NAMALWA (cell line): ENCODE measurements around the gene S100A3.
A peak's percentile ranks its signal among the peaks of the same experiment; 100 is the strongest.

Experiments used
- DNase-seq: peaks from one replicate; pipeline ENCODE4 v3.0.0-alpha.2; 2015; ENCODE audit warnings: low spot score

S100A3 gene

DNA sequence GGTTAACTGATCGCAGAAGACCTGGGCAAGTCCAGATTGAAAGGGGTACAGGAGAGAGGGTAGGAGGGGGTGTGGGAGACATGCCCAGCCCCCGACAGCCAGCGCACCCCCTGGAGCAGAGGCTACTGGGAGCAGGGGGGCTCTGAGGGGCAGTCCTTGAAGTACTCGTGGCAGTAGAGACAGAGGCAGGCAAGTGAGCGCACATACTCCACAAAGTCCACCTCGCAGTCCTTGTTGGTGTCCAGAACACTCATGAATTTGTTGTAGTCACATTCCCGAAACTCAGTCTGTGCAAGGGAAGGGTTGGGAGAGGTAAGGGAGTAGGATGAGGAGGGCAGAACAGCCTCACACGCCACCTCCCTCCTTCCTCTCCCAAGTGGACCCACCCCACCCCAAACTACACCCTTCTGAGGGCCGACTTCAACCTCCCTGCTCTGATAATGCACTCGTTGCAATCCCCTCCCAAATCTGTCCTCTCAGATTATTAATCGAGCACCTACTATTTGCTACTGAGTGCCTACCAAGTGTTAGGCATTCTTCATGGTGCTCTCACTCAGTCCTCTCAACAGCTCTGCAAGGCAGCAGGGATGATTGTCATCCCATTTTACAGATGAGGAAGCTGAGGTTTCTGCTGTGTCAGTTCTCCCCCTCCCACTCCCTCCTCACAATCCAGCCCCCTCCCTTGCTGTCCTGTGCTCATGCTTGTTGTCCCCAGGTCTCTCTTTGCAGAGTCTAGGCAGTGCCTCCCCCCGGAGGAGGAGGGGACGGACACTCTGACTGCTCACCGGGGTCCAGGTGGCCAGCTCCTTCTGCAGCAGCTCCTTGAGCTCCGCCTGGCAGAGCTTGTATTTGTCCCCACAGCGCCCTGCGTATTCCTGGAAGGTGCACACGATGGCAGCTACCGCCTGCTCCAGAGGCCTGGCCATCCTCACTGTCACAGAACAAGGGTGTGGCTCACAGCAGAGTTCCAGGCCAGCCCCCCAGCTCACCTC lies 1.2 kb downstream of the S100A3 start:
- no peak for DNase-seq

DNA sequence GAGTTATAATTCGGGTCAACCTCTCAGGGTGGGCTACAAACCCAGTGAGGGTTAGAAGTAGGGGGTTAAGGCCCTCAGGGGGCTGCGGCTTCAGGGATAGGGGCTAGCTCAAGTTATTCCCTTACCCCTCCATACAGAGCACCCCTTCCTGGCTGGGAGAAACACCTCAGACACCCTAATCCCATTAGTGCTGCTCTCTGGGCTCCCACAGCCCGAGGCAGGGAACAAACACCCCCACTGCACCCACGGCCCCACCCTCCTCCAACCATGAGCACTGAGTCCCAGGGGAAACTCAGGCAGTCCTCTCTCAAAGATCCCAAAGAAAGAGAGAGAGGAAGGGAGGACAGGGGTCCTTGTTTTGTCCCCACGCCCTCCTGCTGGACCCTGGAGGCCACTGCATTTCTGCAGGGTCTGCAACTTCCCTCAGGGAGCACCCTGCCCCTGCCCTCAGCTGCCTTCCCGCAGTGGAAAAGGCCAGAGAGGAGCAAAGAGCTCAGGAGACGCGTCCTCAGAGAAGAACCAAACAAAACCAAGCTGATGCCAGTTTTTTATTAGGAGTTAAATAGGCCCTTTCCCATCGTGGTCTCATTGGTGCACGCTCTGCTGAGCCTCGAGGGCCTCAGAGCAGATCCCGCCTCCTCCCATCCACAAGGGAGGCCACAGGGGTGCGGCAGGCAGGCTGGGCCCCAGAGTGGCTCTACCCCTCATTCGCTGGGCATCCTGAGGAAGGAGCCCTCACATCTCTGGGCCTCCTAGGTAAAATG lies 2.1 kb downstream of the S100A3 start:
- no peak for DNase-seq

DNA sequence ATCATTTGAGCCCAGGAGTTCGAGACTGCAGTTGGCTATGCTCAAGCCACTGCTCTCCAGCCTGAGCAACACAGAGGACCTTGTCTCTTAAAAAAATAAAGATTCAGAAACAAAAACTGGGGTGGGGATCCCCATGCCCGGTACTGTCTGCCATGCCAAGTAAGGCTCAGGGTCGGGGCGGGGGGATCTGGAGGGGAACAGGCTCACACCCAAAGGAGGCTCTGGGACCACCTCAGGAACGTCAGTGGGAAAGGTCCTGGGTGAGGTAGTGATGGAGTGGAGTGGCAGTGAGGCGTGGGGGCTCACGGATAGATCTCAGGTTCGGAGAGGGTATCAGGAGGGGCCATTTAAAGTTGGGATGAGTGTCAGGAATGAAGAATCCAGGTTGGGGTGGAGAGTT lies 2.7 kb downstream of the S100A3 start:
- DNase-seq, result no peak

DNA sequence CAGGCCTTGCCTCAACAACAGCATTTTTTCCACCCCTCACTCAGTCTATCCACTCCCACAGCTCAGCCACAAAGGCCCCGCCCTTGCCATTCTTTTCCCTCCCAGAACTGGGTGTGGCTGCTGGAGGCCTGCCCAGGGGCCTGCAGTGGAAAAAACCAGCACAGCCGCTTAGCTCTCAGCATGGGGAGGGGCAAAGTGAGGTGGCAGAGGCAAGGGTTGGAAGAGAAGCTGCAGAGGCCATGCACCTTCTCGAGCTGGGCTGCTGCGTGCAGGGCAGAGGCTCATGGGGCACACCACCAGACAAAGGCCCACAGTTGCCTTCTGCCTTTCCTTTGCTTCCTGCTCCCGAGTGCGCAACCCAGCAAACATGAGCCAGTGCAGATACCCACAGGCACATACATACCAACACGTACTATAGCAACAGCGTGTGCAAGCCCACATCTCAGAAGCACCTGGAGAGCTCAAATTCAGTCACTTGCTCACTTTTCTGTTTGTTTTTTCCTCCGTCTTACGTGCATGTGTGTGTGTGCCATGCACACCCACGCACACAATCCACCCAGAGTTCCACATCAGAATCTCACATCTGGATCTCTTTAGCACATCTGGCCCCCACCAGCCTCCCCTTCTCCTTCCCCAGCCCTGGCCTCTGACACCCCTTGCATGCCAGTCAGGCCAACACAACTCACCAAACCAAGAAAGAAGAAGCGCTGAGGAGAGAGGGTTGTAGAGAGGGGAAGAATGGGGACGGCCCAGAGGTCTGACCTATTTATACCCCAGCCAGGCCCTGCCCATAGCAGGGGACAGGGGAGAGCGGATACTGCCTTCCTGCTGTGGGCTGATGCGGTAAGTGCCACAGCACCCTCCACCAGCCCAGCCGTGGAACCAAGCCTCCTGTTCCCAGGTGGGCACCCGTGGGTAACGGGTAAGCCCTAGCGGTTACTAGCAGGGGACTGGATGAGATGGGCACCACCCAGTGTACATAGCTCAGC lies 3.7 kb downstream of the S100A3 start, which contains the start of gene S100A4:
Gene S100A4 (minus strand): TSS at position 740 of the 989 bp plus-strand sequence. CDS start 1,012 bp downstream, outside the sequence.
- DNase-seq, result peak; percentile 97

DNA sequence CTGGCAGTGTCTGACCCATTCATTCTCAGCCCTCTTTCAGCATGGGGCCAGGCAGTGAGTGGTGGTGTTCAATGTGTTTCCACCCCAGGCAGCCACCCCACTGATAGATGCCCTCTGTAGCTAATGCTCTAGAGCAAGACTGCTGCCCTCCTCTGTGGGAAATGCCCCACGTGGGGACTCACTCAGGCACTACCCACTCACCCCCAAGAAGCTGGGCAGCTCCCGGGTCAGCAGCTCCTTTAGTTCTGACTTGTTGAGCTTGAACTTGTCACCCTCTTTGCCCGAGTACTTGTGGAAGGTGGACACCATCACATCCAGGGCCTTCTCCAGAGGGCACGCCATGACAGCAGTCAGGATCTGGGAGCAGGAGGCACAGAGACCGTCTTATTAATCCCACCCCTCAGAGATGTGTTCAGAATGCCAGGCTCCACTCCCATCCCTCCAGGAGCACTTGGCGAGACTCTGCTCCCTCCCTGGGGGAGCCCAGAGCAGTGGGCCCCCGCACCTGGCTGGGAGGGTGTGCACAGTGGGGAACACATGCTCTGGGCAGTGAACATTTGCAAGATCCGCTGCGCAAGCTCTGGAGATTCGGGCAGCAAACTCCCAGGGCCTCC lies 4.5 kb downstream of the S100A3 start:
- no peak for DNase-seq

DNA sequence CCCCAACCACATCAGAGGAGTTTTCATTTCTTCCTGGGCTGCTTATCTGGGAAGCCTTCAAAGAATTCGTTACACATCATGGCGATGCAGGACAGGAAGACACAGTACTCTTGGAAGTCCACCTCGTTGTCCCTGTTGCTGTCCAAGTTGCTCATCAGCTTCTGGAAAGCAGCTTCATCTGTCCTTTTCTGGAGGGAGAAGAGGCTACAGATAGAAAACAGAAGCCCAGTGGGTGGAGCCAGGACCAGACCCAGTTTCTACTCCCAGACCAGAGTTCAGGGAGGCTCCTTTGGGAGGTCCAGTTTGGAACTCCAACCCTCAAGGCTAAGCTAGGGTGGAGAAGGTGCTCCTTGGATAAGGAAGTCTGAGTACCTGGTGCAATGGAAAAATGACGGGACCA lies 5.3 kb downstream of the S100A3 start:
- DNase-seq, result no peak

DNA sequence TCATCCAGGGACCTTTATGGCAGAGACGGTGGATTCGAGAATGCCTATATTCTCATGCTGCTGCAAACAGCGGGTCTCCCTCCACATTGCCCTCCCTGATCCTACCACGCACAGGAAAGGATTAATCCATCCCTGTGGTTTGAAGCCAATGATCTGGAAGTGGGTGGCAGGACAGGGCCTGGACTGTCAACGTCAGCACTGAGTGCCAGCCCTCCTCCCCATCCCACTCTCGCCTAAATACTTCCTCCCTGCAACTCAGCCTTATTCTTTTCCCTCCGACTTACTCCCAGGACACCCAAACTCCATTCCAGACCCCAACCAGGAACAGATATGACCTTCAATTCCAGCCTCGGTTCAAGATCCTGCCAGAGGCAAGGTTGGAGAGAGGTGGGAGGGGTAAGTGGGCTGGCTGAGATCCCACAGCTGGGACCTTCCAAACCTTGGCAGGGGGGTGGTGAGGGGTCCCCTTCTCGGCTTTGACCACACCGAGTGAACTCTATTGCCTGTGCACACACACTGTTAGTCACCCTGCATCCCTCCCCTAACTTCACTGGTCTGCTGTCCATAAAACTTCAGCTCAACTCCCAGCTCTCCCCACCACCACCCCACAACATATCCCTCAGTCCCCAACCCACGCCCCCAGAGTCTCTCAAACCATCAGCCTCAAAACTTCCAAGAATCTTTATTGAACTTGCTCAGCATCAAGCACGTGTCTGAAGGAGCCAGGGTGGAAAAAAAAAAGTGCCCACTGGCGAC lies 5.9 kb downstream of the S100A3 start:
- DNase-seq, result no peak

DNA sequence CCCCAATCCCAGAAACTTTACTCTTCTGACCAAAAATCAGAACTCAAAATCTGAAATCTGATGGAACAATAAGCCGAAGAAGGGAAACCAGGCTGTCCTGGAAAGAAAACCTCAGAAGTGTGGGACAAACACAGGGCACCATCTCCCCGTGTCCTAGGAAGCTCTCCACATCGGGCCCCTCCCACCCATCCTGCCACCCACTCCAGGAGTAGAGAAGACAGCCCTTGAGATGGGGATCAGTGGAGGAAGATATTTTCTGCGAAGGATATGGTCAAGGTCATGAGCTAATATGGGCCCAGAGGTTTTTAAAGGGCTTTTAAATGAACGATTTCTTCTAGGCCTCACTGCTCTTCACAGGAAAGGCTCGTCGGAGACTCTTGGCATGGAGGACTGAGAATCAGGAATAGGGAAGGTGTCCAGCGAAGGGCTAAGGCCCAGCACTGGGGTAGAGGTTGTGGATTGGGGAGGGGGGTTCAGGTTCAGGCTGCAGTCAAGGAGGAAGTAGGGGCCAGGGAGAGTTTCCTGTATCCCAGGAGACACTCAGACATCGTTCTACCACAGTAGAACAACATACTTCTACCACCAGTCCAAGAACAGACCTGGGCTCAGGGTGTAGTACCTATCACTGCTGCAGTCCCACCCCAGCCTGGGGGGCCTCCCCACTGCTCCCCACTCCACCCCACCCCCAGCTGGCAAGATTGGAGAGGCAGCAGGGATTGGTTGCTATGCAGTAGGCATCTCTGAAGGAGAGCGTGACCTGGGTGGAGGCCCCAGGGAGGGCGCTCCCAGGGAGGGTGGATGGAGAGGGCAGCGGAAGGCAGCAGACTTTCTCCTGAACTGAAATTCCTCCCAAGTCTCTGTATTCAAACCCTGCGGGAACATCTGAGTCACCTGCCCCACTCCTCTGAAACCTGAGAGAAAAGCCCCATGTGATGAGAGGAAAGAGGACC lies 7.1 kb downstream of the S100A3 start:
- DNase-seq, result no peak

DNA sequence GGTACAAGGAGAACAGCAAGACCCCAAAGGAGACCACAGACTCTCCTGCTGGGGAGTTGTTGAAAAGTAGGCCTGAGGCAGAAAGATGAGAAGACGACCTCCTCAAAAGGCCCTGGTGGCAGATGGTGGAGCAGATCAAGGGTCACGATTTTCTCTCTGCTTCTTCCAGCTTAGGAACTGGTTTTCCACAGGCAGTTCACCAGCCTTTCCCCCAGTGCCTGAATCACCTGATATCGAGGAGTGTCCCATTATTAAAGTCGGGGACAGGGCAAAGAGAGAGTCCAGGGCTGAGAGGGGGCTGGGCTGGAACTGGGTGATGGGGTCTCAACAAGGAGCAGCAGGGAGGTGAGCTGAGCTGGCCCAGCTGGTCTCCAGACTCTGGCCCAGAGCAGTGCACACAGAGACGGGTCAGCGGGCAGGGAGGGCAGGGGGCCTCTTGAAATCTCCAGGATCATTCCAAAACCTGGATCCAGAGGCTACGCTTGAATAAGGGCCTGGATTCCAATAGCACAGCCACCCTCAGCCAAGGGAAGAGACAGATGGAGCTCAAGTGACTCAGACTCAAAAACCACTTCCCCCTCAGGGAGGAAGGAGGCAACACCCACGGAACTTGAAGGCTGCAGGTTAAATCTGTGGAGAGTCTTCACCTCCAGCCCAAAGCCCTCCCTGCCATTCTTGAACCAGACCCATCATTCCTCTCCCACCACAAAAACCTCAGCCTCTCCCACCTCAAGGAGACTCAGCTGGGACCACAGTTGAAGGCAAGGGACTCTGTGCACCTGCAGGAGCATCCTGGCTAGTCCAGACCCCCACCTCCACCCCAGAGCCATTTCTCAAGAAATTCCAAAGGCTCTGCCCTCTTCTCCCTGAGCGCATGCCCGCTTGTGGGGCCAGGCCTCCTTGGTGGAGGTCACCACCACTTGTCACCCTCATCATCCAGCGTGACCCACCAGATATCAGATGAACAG lies 8.4 kb downstream of the S100A3 start, which contains the start of gene S100A5:
Gene S100A5 (minus strand): TSS at position 541 of the 968 bp plus-strand sequence. CDS start 743 bp downstream, outside the sequence.
- no peak for DNase-seq

DNA sequence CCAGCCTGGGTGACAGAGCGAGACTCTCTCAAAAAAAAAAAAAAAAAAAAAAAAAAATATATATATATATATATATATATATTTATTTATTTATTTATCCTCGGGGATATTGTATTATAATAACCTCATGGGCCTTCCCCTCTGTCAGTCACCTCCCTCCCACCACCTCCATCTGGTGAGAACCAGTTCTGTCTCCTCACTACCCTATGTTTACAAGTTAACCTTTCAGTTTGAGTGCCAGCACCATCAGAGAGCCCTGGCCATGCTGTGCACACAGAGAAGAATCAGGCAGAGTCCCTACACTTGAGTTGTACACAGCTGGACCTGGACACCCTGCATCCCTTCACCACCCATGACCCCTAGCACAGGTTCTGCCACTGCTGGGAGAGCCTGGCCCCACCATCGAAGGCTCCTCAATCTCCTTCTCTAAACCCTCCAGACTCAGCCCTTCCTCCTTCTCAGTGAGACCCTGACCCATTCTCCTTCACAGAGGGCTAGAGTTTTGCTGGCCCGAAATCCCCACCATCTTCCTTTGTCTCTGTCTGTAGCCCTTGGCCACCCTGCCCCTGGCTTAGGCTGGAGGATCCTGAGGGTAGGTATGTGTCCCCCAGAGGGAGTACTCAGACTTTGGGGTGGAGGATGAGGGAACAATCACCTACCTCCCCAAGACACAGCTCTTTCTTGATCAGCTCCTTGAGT lies 9.5 kb downstream of the S100A3 start:
- DNase-seq, result no peak

DNA sequence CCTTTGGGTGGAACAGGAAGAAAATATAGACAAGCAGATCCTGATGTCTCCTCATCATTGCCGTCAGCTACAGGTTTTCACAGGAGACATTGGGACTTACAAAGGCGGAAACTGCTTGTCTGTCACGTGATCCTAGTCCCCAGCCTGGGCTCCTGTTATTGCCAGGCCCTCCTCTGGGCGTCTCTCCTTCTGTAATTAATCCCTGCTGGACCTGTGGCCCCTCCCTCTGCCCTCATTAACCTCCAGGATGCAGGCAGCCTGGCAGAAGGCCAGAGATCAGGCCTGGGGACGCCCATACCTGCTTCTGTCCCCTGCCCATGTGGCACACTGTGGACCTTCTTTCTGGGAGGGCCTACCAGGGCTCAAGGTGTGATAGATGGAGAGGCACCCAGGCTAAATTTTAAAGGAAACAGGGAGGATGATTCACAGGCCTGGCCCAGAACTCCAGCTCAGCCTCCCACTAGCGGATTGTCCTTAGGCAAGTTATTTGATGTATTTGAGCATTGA lies 10.7 kb downstream of the S100A3 start:
- DNase-seq, result no peak

DNA sequence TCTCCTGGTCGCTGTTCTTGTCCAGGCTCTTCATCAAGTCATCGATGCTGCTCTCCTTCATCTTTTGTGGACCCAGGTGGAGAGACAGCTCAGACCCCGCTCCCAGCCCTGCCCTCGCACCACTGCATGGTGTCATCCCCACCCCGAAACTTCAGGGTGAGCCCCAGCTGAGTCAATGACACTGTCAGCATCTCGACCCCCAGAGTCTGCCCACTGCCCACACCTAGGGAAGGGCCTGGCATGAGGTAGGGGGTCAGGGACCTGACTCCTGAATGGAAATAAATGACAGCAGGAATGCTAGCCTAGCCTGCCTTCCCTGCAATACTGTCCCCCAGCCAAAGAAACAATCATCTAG lies 11.7 kb downstream of the S100A3 start:
- DNase-seq, result no peak

DNA sequence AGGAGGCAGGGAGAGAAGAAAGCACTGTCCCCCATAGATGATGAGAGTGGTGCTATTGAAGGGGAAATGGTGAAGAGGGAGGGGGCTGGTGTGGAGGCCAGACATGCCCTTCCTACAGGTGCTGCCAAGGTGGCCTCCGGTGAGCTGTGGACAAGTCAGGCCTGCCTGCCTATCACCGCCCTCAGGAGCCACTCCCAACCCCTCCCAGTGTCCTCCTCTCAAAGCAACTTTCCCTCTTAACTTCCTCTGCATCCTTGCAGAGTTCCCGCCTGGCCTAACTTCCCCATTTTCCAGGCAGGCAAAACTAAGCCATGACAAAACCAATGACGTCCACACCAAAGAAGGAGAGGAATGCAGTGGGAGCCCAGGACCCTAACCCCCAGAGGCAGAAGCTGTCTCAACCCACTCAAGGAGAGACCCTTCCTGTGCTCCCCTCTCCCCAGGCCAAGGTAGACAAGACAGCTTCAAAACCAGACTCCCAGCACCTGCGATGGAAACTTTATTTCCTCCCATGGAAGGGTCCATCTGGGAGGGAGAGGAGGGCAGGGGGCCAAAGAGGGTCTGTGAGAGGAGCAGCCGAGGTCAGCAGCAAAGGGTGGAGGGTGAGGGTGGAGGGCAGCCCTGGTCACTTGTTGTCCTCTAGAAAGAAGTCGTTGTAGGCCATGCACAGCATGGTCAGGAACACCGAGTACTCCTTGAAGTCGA lies 12.2 kb downstream of the S100A3 start:
- no peak for DNase-seq

DNA sequence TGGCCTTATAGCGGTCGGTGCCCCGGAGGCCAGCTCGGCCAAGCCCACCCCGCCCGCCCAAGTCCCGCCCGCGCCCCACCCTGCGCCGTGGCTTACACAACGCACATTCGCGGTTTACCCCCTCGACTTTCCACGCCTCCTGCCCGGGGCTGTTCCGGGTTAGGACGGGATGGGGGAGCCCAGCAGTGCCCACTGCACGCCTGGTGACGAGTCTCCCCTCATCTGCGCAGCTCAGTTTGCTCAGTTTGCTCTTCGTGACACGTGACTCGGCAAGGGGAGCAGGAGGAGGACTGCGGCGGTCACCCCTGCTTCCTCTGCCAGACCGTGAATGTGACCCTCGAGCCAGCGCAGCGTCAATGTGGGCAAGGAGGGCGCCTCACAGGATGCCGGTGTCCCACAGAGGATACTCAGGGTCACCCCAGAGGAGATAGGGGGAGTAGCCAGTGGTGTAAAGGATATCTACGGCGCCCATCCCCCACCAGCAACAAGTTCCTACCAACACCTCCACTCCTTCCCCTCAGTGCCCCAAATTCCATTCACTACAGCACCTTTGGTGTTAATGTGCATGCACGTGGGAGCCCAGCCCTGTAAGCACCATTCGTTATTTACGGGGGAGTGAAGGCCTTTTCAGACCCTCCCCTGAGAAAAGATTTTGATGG lies 12.9 kb downstream of the S100A3 start:
- no peak for DNase-seq

DNA sequence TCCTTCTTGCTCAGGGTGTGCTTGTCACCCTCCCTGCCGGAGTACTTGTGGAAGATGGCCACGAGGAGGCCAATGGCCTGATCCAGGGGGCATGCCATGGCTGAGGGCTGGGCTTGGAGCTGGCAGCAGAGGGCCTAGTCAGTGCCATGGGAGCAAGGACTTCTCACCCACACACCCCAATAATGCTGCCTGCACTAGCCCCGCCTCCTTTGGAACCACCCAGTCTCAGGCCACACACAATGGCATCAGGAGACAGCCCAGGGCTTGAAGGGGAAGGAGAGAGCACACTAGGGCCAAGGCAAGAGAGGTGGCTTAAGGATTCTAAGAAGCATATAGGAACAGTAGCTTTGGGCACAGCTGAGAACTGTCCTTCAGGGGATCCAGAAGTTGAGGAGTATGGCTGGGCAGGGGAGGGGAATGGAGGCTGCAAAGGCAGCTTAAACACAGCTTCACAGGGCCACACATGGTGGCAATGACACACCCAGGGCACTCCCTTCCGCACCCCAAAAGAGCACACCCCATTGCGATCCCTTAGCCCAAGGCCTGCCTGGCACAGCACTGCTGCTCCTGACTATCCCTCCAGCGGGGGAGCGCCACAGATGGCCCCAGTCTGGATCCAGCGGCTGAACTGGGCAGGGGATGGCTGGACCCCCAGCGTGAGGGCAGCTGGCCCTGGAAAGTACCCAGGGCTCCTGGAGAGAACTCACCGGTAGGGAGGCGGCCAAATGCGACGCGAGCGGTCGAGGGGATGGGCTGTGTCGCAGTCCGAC lies 13.6 kb downstream of the S100A3 start, which contains the start of gene S100A6:
Gene S100A6 (minus strand): TSS at position 750 of the 770 bp plus-strand sequence. CDS start 652 bp downstream, at position 98.
- DNase-seq, result no peak
